Tibial nerve (tissue), 3 donors: ENCODE measurements around the gene DNAJB6.

Experiments used
- CTCF ChIP-seq, 5 experiments: fragments of 200-600 bp in 3 of 5; fragments of 450-650 bp in 2 of 5; sonication (generic) in 3 of 5; IDR thresholded peaks; one replicate each; pipeline ENCODE4 v1.5.1; 2016 to 2019; ENCODE audit warnings: antibody characterized with exemption in 5 of 5, mild to moderate bottlenecking in 3 of 5, moderate library complexity in 2 of 5
- POLR2A ChIP-seq, 2 donors: fragments of 450-650 bp; IDR thresholded peaks; one replicate each; pipeline ENCODE4 v1.6.1; 2017; ENCODE audit warnings: antibody characterized with exemption in 2 of 2, mild to moderate bottlenecking in 2 of 2, moderate library complexity in 2 of 2

GRCh38 chr7:157360483-157361025 is 23.8 kb downstream of the DNAJB6 start:
- TF ChIP-seq POLR2A (IDR thresholded peaks at IDR 0.05) (no peak), CTCF (IDR thresholded peaks at IDR 0.05) (no peak)
